Measurements from ENCODE around the gene FTO. TPM values are rescaled to one million over a fixed set of nuclear protein-coding genes. Genes with fewer than 3 reads are reported as not detected.

The FTO gene
- total and polyA plus RNA-seq, 2 experiments from 2014 or later, result 46.8 to 77.7 TPM

- Histone ChIP-seq H3K36me3 (replicated peaks; ENCODE audit: insufficient read depth, low read depth) (no peaks in the 10 kb centered on the region), H3K4me2 (no peak overlapping the region), H3K4me1 (ENCODE audit: insufficient read depth) (no peaks in the 10 kb centered on the region), H3K9me2 (replicated peaks; ENCODE audit: insufficient read depth) (no peaks in the 10 kb centered on the region), H4K20me1 (ENCODE audit: insufficient read depth, poor library complexity, severe bottlenecking) (no peaks in the 10 kb centered on the region), H3K27me3 (no peaks in the 10 kb centered on the region), H3K79me2 (peaks cover 51% of the 10 kb centered on the region), H3K4me3 (no peak overlapping the region), H3K9me3 (ENCODE audit: low read depth) (no peaks in the 10 kb centered on the region), H3K27ac (no peak overlapping the region), H2AFZ (no peak overlapping the region)
- DNase-seq (ENCODE audit: low spot score), result no peak
- TF ChIP-seq EZH2phosphoT487 (IDR thresholded peaks at IDR 0.05; ENCODE audit: low read depth, severe bottlenecking, unreplicated experiment), result no peak
- no peak for TF ChIP-seq EZH2 (IDR thresholded peaks at IDR 0.05; ENCODE audit: borderline replicate concordance)
- no peak for TF ChIP-seq CTCF (IDR thresholded peaks at IDR 0.05; ENCODE audit: poor library complexity)
These were observed 36.5 kb downstream of the FTO start for GRCh38 chr16:53740476-53740875.

- H3K4me3 ChIP-seq, result no peak overlapping the region
- no peak overlapping the region for H2AFZ ChIP-seq
- no peak overlapping the region for H3K4me2 ChIP-seq
- no peaks in the 10 kb centered on the region for H3K27me3 ChIP-seq
- no peaks in the 10 kb centered on the region for H3K36me3 ChIP-seq (replicated peaks; ENCODE audit: insufficient read depth, low read depth)
- H3K9me2 ChIP-seq (replicated peaks; ENCODE audit: insufficient read depth), result no peaks in the 10 kb centered on the region
- no peaks in the 10 kb centered on the region for H4K20me1 ChIP-seq (ENCODE audit: insufficient read depth, poor library complexity, severe bottlenecking)
- no peaks in the 10 kb centered on the region for H3K9me3 ChIP-seq (ENCODE audit: low read depth)
- no peak for DNase-seq (ENCODE audit: low spot score)
- no peak for TF ChIP-seq EZH2 (IDR thresholded peaks at IDR 0.05; ENCODE audit: borderline replicate concordance)
- TF ChIP-seq EZH2phosphoT487 (IDR thresholded peaks at IDR 0.05; ENCODE audit: low read depth, severe bottlenecking, unreplicated experiment), result no peak
- TF ChIP-seq CTCF (IDR thresholded peaks at IDR 0.05; ENCODE audit: poor library complexity), result no peak
- no peaks in the 10 kb centered on the region for H3K4me1 ChIP-seq (ENCODE audit: insufficient read depth)
- no peak overlapping the region for H3K27ac ChIP-seq
- peaks cover 47% of the 10 kb centered on the region for H3K79me2 ChIP-seq
- 64% methylated on average over 3 of the region's 3 CpGs for WGBS (ENCODE audit: low lambda C conversion rate, missing lambda C conversion rate)
These were observed 37.1 kb downstream of the FTO start for GRCh38 chr16:53740933-53741531.

GRCh38 chr16:53741546-53741945, 37.6 kb downstream of the FTO start:
- no peaks in the 10 kb centered on the region for H3K9me3 ChIP-seq (ENCODE audit: low read depth)
- H3K4me2 ChIP-seq, result no peak overlapping the region
- TF ChIP-seq EZH2phosphoT487 (IDR thresholded peaks at IDR 0.05; ENCODE audit: low read depth, severe bottlenecking, unreplicated experiment), result no peak
- no peak for TF ChIP-seq CTCF (IDR thresholded peaks at IDR 0.05; ENCODE audit: poor library complexity)
- no peak for TF ChIP-seq EZH2 (IDR thresholded peaks at IDR 0.05; ENCODE audit: borderline replicate concordance)
- no peaks in the 10 kb centered on the region for H3K36me3 ChIP-seq (replicated peaks; ENCODE audit: insufficient read depth, low read depth)
- H2AFZ ChIP-seq, result no peak overlapping the region
- H3K27me3 ChIP-seq, result no peaks in the 10 kb centered on the region
- 94% methylated on average over 2 of the region's 2 CpGs for WGBS (ENCODE audit: low lambda C conversion rate, missing lambda C conversion rate)
- H3K9me2 ChIP-seq (replicated peaks; ENCODE audit: insufficient read depth), result no peaks in the 10 kb centered on the region
- no peak overlapping the region for H3K4me3 ChIP-seq
- no peak overlapping the region for H3K27ac ChIP-seq
- H3K4me1 ChIP-seq (ENCODE audit: insufficient read depth), result no peaks in the 10 kb centered on the region
- no peak for DNase-seq (ENCODE audit: low spot score)
- H3K79me2 ChIP-seq, result peaks cover 49% of the 10 kb centered on the region
- no peaks in the 10 kb centered on the region for H4K20me1 ChIP-seq (ENCODE audit: insufficient read depth, poor library complexity, severe bottlenecking)

All from hepatocyte (in vitro differentiated cells).